Lung (tissue), 16 donors: ENCODE data around the gene ADM5. TPM values are rescaled to one million over a fixed set of nuclear protein-coding genes. Genes with fewer than 3 reads are reported as not detected.

Experiments used
- ATAC-seq: fragments of 200-7000 bp; cut with Tn5 transposase; one replicate; pipeline ENCODE4 v1.9.1; 2020; ENCODE audit warnings: moderate number of reproducible peaks; ENCODE audit not compliant: insufficient read depth, low FRiP score
- DNase-seq, 3 donors: peaks; one replicate each; pipeline ENCODE4 v3.0.0-alpha.2; 2013 to 2017
- H3K27ac ChIP-seq, 2 donors: one replicate each; pipeline ENCODE4 v1.5.1; 2013; ENCODE audit warnings: mild to moderate bottlenecking in 2 of 2, moderate library complexity in 2 of 2, control low read depth in 1 of 2, inconsistent platforms in 1 of 2, low read depth in 1 of 2, low read length in 1 of 2
- H3K27me3 ChIP-seq, 3 donors: one replicate each; pipeline ENCODE4 v1.5.1; 2013; ENCODE audit warnings: low read length in 2 of 3; ENCODE audit not compliant: control insufficient read depth in 3 of 3, insufficient read depth in 3 of 3
- H3K36me3 ChIP-seq, 4 donors: one replicate each; pipeline ENCODE4 v1.5.1; 2013; ENCODE audit warnings: low read length in 4 of 4, mild to moderate bottlenecking in 1 of 4, moderate library complexity in 1 of 4; ENCODE audit not compliant: control insufficient read depth in 4 of 4, insufficient read depth in 4 of 4
- H3K4me1 ChIP-seq, 5 donors: one replicate each; pipeline ENCODE4 v1.5.1; 2013; ENCODE audit warnings: low read length in 5 of 5, mild to moderate bottlenecking in 2 of 5, moderate library complexity in 1 of 5; ENCODE audit not compliant: control insufficient read depth in 5 of 5, insufficient read depth in 5 of 5
- H3K4me3 ChIP-seq: one replicate; pipeline ENCODE4 v1.5.1; 2013; ENCODE audit warnings: mild to moderate bottlenecking, control low read depth, moderate library complexity
- H3K9ac ChIP-seq, 2 donors: one replicate each; pipeline ENCODE4 v1.5.1; 2013; ENCODE audit warnings: low read length in 2 of 2, control low read depth in 1 of 2; ENCODE audit not compliant: insufficient read depth in 1 of 2
- H3K9me3 ChIP-seq, 4 donors: one replicate each; pipeline ENCODE4 v1.5.1; 2013; ENCODE audit warnings: low read length in 3 of 4, mild to moderate bottlenecking in 1 of 4, moderate library complexity in 1 of 4; ENCODE audit not compliant: control insufficient read depth in 4 of 4, insufficient read depth in 3 of 4
- CTCF ChIP-seq: IDR thresholded peaks from 2 replicates; pipeline ENCODE4 v1.5.1; 2012; ENCODE audit warnings: mild to moderate bottlenecking; ENCODE audit errors: control extremely low read depth, extremely low read depth
- WGBS, 2 donors: extraction: QIAGEN DNeasy Blood & Tissue Kit; methylation state at CpG; one replicate each; pipeline ENCODE4 v1.1.7; 2013; 5-methylcytosine and 5-hydroxymethylcytosine counted together
- long read RNA-seq, 5 donors: transcript quantifications; one replicate each; lab custom pipeline, GENCODE V29; 2026
- polyA plus RNA-seq, 2 donors: library from polyadenylated mRNA; stranded (reverse); fragments of 200-250 nt; gene quantifications; one replicate each; pipeline ENCODE4 v1.2.1, GENCODE V29; 2013
- total RNA-seq, 2 donors: library from RNA; depleted of rRNA in 1 of 2; stranded (reverse); fragments of >200 nt in 1 of 2; gene quantifications; one replicate each; pipeline ENCODE4 v1.2.1, GENCODE V29; 2014 to 2021
- donor health status: control.
- donor health status: control.
- donor health status: Bipolar disorder and iron deficiency.
- donor health status: healthy.
- donor health status: DM: yes; HTN: yes; CAD: no.

The ADM5 gene
- total RNA-seq = 1 to 10 TPM in 1 of 2 donors, under 1 TPM in 1; 0.60 to 4.2 TPM
- 1 to 10 TPM; 2.5 to 3.5 TPM for polyA plus RNA-seq
- long read RNA-seq, donor 1, partial matches to known transcripts = 0 of 1 reads
- long read RNA-seq, donor 1, other reads (novel, unspliced or antisense) = 0 of 1 reads
- long read RNA-seq, donor 2, partial matches to known transcripts = 0 of 1 reads
- long read RNA-seq, donor 2, other reads (novel, unspliced or antisense) = 0 of 1 reads
- long read RNA-seq, donor 3 = 0 reads
- long read RNA-seq, donor 4, partial matches to known transcripts = 0 of 1 reads
- long read RNA-seq, donor 4, other reads (novel, unspliced or antisense) = 0 of 1 reads
- long read RNA-seq, donor 5, partial matches to known transcripts = 0 of 3 reads
- long read RNA-seq, donor 5, other reads (novel, unspliced or antisense) = 0 of 3 reads

GRCh38 chr19:49689133-49690078, at the start of gene ADM5:
ADM5 (plus strand) TSS chr19:49689594; CDS start chr19:49689838, 244 bp downstream.
- DNase-seq = peak; percentile 39 to 62 (median 49)
- H3K27ac ChIP-seq = peak within 1 kb of the TSS; percentile 58 to 77
- ATAC-seq = no peak
- H3K36me3 ChIP-seq = peaks cover 0 to 25% (median 17%) of the 10 kb centered on the region in 4 donors
- no peak for TF ChIP-seq CTCF
- peak within 1 kb of the TSS; percentile 39 for H3K4me3 ChIP-seq
- H3K27me3 ChIP-seq = peaks cover 0 to 5% (median 0%) of the 10 kb centered on the region in 3 donors
- no peaks in the 10 kb centered on the region for H3K9me3 ChIP-seq
- 35% methylated on average over 54 of the region's 54 CpGs for WGBS, 2 donors
- peaks cover 0 to 32% (median 10%) of the 10 kb centered on the region in 5 donors for H3K4me1 ChIP-seq
- H3K9ac ChIP-seq = peak within 1 kb of the TSS; percentile 53 to 57

- DNase-seq (peak; percentile 100), ATAC-seq (peak; percentile 68)
- H3K4me1 ChIP-seq = peaks cover 5 to 46% (median 16%) of the 10 kb centered on the region in 5 donors
These were observed 49.1 kb upstream of the ADM5 start, which contains the start of gene RRAS for GRCh38 chr19:49640113-49640898. RRAS (minus strand) TSS chr19:49640143; CDS start chr19:49640098, 45 bp downstream.

More at GRCh38 chr19:49640113-49640898, 49.1 kb upstream of the ADM5 start, which contains the start of gene RRAS:
- H3K27me3 ChIP-seq = no peaks in the 10 kb centered on the region
- H3K9ac ChIP-seq = peak within 1 kb of the TSS; percentile 95 to 98
- peak within 1 kb of the TSS; percentile 99 to 100 for H3K27ac ChIP-seq
- 0% methylated on average over 51 of the region's 51 CpGs for WGBS, 2 donors
- TF ChIP-seq CTCF = no peak
- peak within 1 kb of the TSS; percentile 48 for H3K4me3 ChIP-seq
- H3K9me3 ChIP-seq = no peaks in the 10 kb centered on the region
- H3K36me3 ChIP-seq = peaks cover 0 to 4% (median 2%) of the 10 kb centered on the region in 4 donors
